DOHH2 (cell line): ENCODE measurements around the gene ADH1C.
"Not testable (repeated sequence)": the region's sequence is repeated elsewhere in the genome, so short reads cannot be mapped to it uniquely, and the experiment has no call there.

Experiments
- H3F3A ChIP-seq: fragments of 200-600 bp; sonication (generic), shearing (Covaris generic); 2 replicates; pipeline ENCODE4 v1.6.0; 2016; ENCODE audit warnings: antibody characterized with exemption, mild to moderate bottlenecking; ENCODE audit not compliant: control insufficient read depth, insufficient read depth
- H3K27ac ChIP-seq: fragments of 200-600 bp; sonication (generic); 2 replicates; pipeline ENCODE4 v1.5.1; 2014; ENCODE audit warnings: low read depth, mild to moderate bottlenecking, low read length, moderate library complexity
- H3K27me3 ChIP-seq: fragments of 200-600 bp; sonication (generic); 2 replicates; pipeline ENCODE4 v1.6.1; 2014; ENCODE audit warnings: mild to moderate bottlenecking, low read length, mixed read lengths; ENCODE audit not compliant: control insufficient read depth
- H3K36me3 ChIP-seq: fragments of 200-600 bp; sonication (generic); 2 replicates; pipeline ENCODE4 v1.6.1; 2014; ENCODE audit warnings: mild to moderate bottlenecking, low read length, moderate library complexity, mixed read lengths; ENCODE audit not compliant: control insufficient read depth
- H3K4me1 ChIP-seq: fragments of 200-600 bp; sonication (generic); 2 replicates; pipeline ENCODE4 v1.6.1; 2014; ENCODE audit warnings: mild to moderate bottlenecking, low read length, mixed read lengths; ENCODE audit not compliant: control insufficient read depth
- H3K4me2 ChIP-seq: fragments of 200-600 bp; sonication (generic); 2 replicates; pipeline ENCODE4 v1.6.0; 2014; ENCODE audit warnings: mild to moderate bottlenecking, low read length, moderate library complexity
- H3K4me3 ChIP-seq: fragments of 200-600 bp; sonication (generic); 2 replicates; pipeline ENCODE4 v1.5.1; 2014; ENCODE audit warnings: mild to moderate bottlenecking, low read length, mixed read lengths
- H3K79me2 ChIP-seq: fragments of 200-600 bp; sonication (generic); 2 replicates; pipeline ENCODE4 v1.6.1; 2014; ENCODE audit warnings: mild to moderate bottlenecking, low read length, mixed read lengths; ENCODE audit not compliant: control insufficient read depth
- H3K9me2 ChIP-seq: fragments of 200-600 bp; sonication (generic); replicated peaks from 2 replicates; pipeline ENCODE4 v1.6.1; 2014; ENCODE audit warnings: mild to moderate bottlenecking, low read length, mixed read lengths; ENCODE audit not compliant: control insufficient read depth
- H3K9me3 ChIP-seq: fragments of 200-600 bp; sonication (generic); 2 replicates; pipeline ENCODE4 v1.6.1; 2014; ENCODE audit warnings: antibody characterized with exemption, low read length, mixed read lengths; ENCODE audit not compliant: control insufficient read depth, insufficient read depth
- H4K20me1 ChIP-seq: fragments of 200-600 bp; sonication (generic); 2 replicates; pipeline ENCODE4 v1.6.0; 2014; ENCODE audit warnings: low read depth, mild to moderate bottlenecking, antibody characterized with exemption, low read length, moderate library complexity; ENCODE audit not compliant: control insufficient read depth, insufficient read depth
- CTCF ChIP-seq: fragments of 200-600 bp; sonication (generic); IDR thresholded peaks from one replicate; pipeline ENCODE4 v1.5.1; 2014; ENCODE audit warnings: antibody characterized with exemption, mild to moderate bottlenecking, low read depth, low read length; ENCODE audit not compliant: poor library complexity, severe bottlenecking
- EZH2phosphoT487 ChIP-seq: fragments of 200-600 bp; sonication (generic); IDR thresholded peaks from 2 replicates; pipeline ENCODE4 v1.6.1; 2017; ENCODE audit warnings: borderline replicate concordance, mild to moderate bottlenecking, antibody characterized with exemption, low read length, moderate library complexity, mixed read lengths

The ADH1C gene

GRCh38 chr4:99351487-99351886 lies 1.1 kb downstream of the ADH1C start:
- H3K36me3 ChIP-seq, result no peaks in the 10 kb centered on the region
- H3K79me2 ChIP-seq, result no peaks in the 10 kb centered on the region
- TF ChIP-seq CTCF (no peak), EZH2phosphoT487 (no peak)
- no peaks in the 10 kb centered on the region for H3F3A ChIP-seq
- no peak overlapping the region for H3K4me3 ChIP-seq
- no peaks in the 10 kb centered on the region for H3K9me3 ChIP-seq
- no peak overlapping the region for H3K4me2 ChIP-seq
- H3K27ac ChIP-seq, result no peak overlapping the region
- no peaks in the 10 kb centered on the region for H3K27me3 ChIP-seq
- no peaks in the 10 kb centered on the region for H4K20me1 ChIP-seq
- H3K4me1 ChIP-seq, result no peaks in the 10 kb centered on the region
- H3K9me2 ChIP-seq, result no peaks in the 10 kb centered on the region

DNA sequence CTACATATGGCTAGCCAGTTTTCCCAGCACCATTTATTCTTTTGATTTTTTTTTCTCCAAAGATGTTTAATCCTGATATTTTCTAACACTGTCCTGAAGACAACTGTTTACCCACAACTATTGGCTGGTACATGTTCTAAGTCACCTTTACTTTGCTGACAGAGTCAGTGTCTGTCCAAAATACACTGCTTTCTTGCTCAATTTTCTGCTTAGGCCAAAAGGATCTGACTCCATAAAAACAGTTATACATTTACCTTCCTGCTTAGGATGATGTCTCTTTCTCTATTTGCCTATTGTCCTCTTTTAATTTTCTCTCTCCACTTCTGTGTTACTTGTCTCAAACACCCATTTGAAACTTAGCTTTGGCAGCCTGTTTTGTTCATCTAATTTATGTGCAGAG lies 3.2 kb downstream of the ADH1C start:
- TF ChIP-seq EZH2phosphoT487, result no peak
- TF ChIP-seq CTCF, result no peak
- H3K27ac ChIP-seq, result no peak overlapping the region
- H3K4me3 ChIP-seq, result no peak overlapping the region
- H4K20me1 ChIP-seq, result no peaks in the 10 kb centered on the region
- H3K9me3 ChIP-seq, result no peaks in the 10 kb centered on the region
- H3K9me2 ChIP-seq, result no peaks in the 10 kb centered on the region
- H3F3A ChIP-seq, result no peaks in the 10 kb centered on the region
- no peaks in the 10 kb centered on the region for H3K4me1 ChIP-seq
- H3K79me2 ChIP-seq, result no peaks in the 10 kb centered on the region
- H3K27me3 ChIP-seq, result no peaks in the 10 kb centered on the region
- no peaks in the 10 kb centered on the region for H3K36me3 ChIP-seq
- no peak overlapping the region for H3K4me2 ChIP-seq

GRCh38 chr4:99342624-99343023 lies 9.9 kb downstream of the ADH1C start:
- not testable (repeated sequence) for H3K36me3 ChIP-seq, H3K27ac ChIP-seq, H3K9me2 ChIP-seq, H3F3A ChIP-seq, H4K20me1 ChIP-seq, H3K9me3 ChIP-seq, H3K4me1 ChIP-seq, H3K4me3 ChIP-seq, H3K79me2 ChIP-seq, H3K4me2 ChIP-seq, H3K27me3 ChIP-seq

DNA sequence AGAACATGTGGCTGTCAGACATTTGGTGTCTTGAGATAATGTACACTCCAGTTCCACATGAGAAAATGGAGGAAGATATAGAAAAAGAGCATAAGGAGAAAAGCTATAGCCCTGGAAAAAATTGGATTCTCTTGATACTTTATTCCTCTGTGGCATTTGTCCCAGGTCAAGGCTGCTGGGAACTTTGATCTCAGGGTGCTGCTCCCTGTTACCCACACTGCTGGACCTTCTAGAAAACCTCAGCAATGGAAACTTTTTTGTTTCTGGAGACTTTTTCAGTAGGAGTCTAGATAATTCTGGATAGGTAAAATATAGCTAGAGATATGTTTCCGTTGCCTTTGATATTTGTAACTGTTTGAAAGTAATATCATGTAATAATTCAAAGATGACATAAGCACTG lies 11.1 kb downstream of the ADH1C start:
- Histone ChIP-seq H3K9me2 (no peaks in the 10 kb centered on the region), H3K9me3 (no peaks in the 10 kb centered on the region), H3K4me2 (no peak overlapping the region), H3K4me3 (no peak overlapping the region), H4K20me1 (no peaks in the 10 kb centered on the region), H3K79me2 (no peaks in the 10 kb centered on the region), H3F3A (no peaks in the 10 kb centered on the region), H3K27me3 (no peaks in the 10 kb centered on the region), H3K4me1 (no peaks in the 10 kb centered on the region), H3K36me3 (no peaks in the 10 kb centered on the region), H3K27ac (no peak overlapping the region)
- TF ChIP-seq CTCF, result no peak
- TF ChIP-seq EZH2phosphoT487, result no peak
